Right cardiac atrium (tissue), 5 donors: ENCODE measurements around the gene CLEC16A. TPM values are rescaled to one million over a fixed set of nuclear protein-coding genes. Genes with fewer than 3 reads are reported as not detected.

Source experiments
- ATAC-seq, 2 donors: fragments of 200-7000 bp; cut with Tn5 transposase; one replicate each; pipeline versions ENCODE4 v1.8.0 to v1.9.1; 2020; ENCODE audit warnings: moderate library complexity in 2 of 2, mild to moderate bottlenecking in 1 of 2
- DNase-seq, 3 donors: peaks; one replicate each; pipeline ENCODE4 v3.0.0-alpha.2; 2020
- H3K27ac ChIP-seq: one replicate; pipeline ENCODE4 v1.5.1; 2013; ENCODE audit warnings: mild to moderate bottlenecking, low read length, control low read depth, moderate library complexity
- H3K27me3 ChIP-seq: one replicate; pipeline ENCODE4 v1.6.1; 2013; ENCODE audit not compliant: control insufficient read depth, insufficient read depth
- H3K4me1 ChIP-seq: one replicate; pipeline ENCODE4 v1.6.1; 2013; ENCODE audit warnings: low read length; ENCODE audit not compliant: control insufficient read depth, insufficient read depth
- H3K4me3 ChIP-seq: one replicate; pipeline ENCODE4 v1.5.1; 2013; ENCODE audit warnings: low read length, control low read depth
- H3K9me3 ChIP-seq: one replicate; pipeline ENCODE4 v1.6.1; 2013; ENCODE audit warnings: low read length; ENCODE audit not compliant: control insufficient read depth
- WGBS: extraction: QIAGEN DNeasy Blood & Tissue Kit; methylation state at CpG from one replicate; pipeline ENCODE4 v1.1.7; 2013; 5-methylcytosine and 5-hydroxymethylcytosine counted together
- intact Hi-C, 4 donors: fragments of 100-400 bp; cut with DNase I; formaldehyde crosslinking; loops; one replicate each; pipeline versions ENCODE4 v1.11.0 to v1.14.0; 2022 to 2023
- polyA plus RNA-seq: library from polyadenylated mRNA; stranded (reverse); fragments of 200-250 nt; gene quantifications from one replicate; pipeline ENCODE4 v1.2.3, GENCODE V29; 2013
- total RNA-seq, 4 donors: library from RNA; stranded (reverse); fragmentation: NEBNext Ultra II Directional; extraction: Animal tissue kit (Norgen Biotek cat#: 25700); gene quantifications; one replicate each; pipeline ENCODE4 v1.2.1, GENCODE V29; 2021
- donor health status: healthy with polysubstance abuse.
- donor health status: DM: no; HTN: yes; CAD: no.
- donor health status: DM: no; HTN: no; CAD: no.
- donor health status: DM: no; HTN: yes; CAD: no; lungs with severe emphysema.
- donor health status: DM: yes; HTN: yes; CAD: no.

CLEC16A gene
- total and polyA plus RNA-seq, 5 donors, result 14.9 to 31.5 (median 29.2) TPM

- H3K27ac ChIP-seq, result no peak overlapping the region
- H3K4me3 ChIP-seq, result no peak overlapping the region
- ATAC-seq, result no peak
- no peaks in the 10 kb centered on the region for H3K27me3 ChIP-seq
- DNase-seq, result no peak
- no peaks in the 10 kb centered on the region for H3K9me3 ChIP-seq
- intact Hi-C loops, result no loop called here
- H3K4me1 ChIP-seq, result peaks cover 40% of the 10 kb centered on the region
- WGBS, result 93% methylated on average over 13 of the region's 13 CpGs
Observed at GRCh38 chr16:10934325-10935107, 9.8 kb upstream of the CLEC16A start.

- 29% methylated on average over 7 of the region's 7 CpGs for WGBS
Observed at GRCh38 chr16:10935226-10935915, 9.0 kb upstream of the CLEC16A start.

GRCh38 chr16:10936272-10936984, 7.9 kb upstream of the CLEC16A start:
- H3K4me1 ChIP-seq, result peaks cover 38% of the 10 kb centered on the region
- no peaks in the 10 kb centered on the region for H3K27me3 ChIP-seq
- 49% methylated on average over 8 of the region's 8 CpGs for WGBS
- ATAC-seq (no peak), DNase-seq (no peak)
- intact Hi-C loops, result no loop called here
- H3K4me3 ChIP-seq, result no peak overlapping the region
- H3K9me3 ChIP-seq, result no peaks in the 10 kb centered on the region
- peak overlapping the region; percentile 79 for H3K27ac ChIP-seq

More at GRCh38 chr16:10935226-10935915, 9.0 kb upstream of the CLEC16A start:
- Histone ChIP-seq H3K9me3 (no peaks in the 10 kb centered on the region), H3K4me3 (no peak overlapping the region), H3K27me3 (no peaks in the 10 kb centered on the region), H3K4me1 (peaks cover 38% of the 10 kb centered on the region), H3K27ac (peak overlapping the region; percentile 47)
- no peak for DNase-seq
- ATAC-seq, result no peak
- intact Hi-C loops, result no loop called here

GRCh38 chr16:10937068-10937859, 7.1 kb upstream of the CLEC16A start:
- Histone ChIP-seq H3K4me3 (peak overlapping the region; percentile 1), H3K4me1 (peaks cover 38% of the 10 kb centered on the region), H3K9me3 (no peaks in the 10 kb centered on the region), H3K27ac (peak overlapping the region; percentile 79), H3K27me3 (no peaks in the 10 kb centered on the region)
- ATAC-seq (peak in 1 of 2 donors; percentile 8), DNase-seq (peak in 2 of 3 donors; percentile 57 to 73)
- intact Hi-C loops, result no loop called here
- WGBS, result 20% methylated on average over 11 of the region's 11 CpGs

GRCh38 chr16:10938321-10938720, 6.0 kb upstream of the CLEC16A start:
- peak in 1 of 3 donors; percentile 51 for DNase-seq
- Histone ChIP-seq H3K27ac (peak overlapping the region; percentile 63), H3K4me1 (peaks cover 36% of the 10 kb centered on the region), H3K27me3 (no peaks in the 10 kb centered on the region), H3K4me3 (peak overlapping the region; percentile 1), H3K9me3 (no peaks in the 10 kb centered on the region)
- no peak for ATAC-seq
- intact Hi-C loops, result no loop called here
- WGBS, result 47% methylated on average over 7 of the region's 7 CpGs

- H3K9me3 ChIP-seq, result no peaks in the 10 kb centered on the region
- H3K27ac ChIP-seq, result peak overlapping the region; percentile 63
- ATAC-seq, result no peak
- intact Hi-C loops, result no loop called here
- peaks cover 32% of the 10 kb centered on the region for H3K4me1 ChIP-seq
- WGBS, result 41% methylated on average over 7 of the region's 7 CpGs
- H3K27me3 ChIP-seq, result no peaks in the 10 kb centered on the region
- no peak for DNase-seq
- H3K4me3 ChIP-seq, result peak overlapping the region; percentile 65
Observed at GRCh38 chr16:10938796-10939648, 5.3 kb upstream of the CLEC16A start.

GRCh38 chr16:10939649-10940234, 4.6 kb upstream of the CLEC16A start:
- WGBS, result 82% methylated on average over 7 of the region's 7 CpGs
- intact Hi-C loops, result no loop called here
- peaks cover 29% of the 10 kb centered on the region for H3K4me1 ChIP-seq
- H3K27ac ChIP-seq, result peak overlapping the region; percentile 19
- DNase-seq (no peak), ATAC-seq (no peak)
- no peaks in the 10 kb centered on the region for H3K9me3 ChIP-seq
- H3K4me3 ChIP-seq, result peak overlapping the region; percentile 65
- H3K27me3 ChIP-seq, result no peaks in the 10 kb centered on the region

GRCh38 chr16:10940501-10941079, 3.8 kb upstream of the CLEC16A start:
- no peaks in the 10 kb centered on the region for H3K27me3 ChIP-seq
- ATAC-seq (no peak), DNase-seq (peak in 1 of 3 donors; percentile 60)
- H3K4me1 ChIP-seq, result peaks cover 27% of the 10 kb centered on the region
- 17% methylated on average over 8 of the region's 8 CpGs for WGBS
- no peaks in the 10 kb centered on the region for H3K9me3 ChIP-seq
- peak overlapping the region; percentile 65 for H3K27ac ChIP-seq
- intact Hi-C loops, result no loop called here
- H3K4me3 ChIP-seq, result peak overlapping the region; percentile 65

- peak overlapping the region; percentile 65 for H3K27ac ChIP-seq
- H3K9me3 ChIP-seq, result no peaks in the 10 kb centered on the region
- 3% methylated on average over 34 of the region's 36 CpGs for WGBS
- H3K27me3 ChIP-seq, result no peaks in the 10 kb centered on the region
- peak in 2 of 3 donors; percentile 36 to 63 for DNase-seq
- no peak for ATAC-seq
- intact Hi-C loops, result no loop called here
- H3K4me1 ChIP-seq, result peaks cover 27% of the 10 kb centered on the region
- peak overlapping the region; percentile 65 for H3K4me3 ChIP-seq
Observed at GRCh38 chr16:10941127-10941933, 3.0 kb upstream of the CLEC16A start.
